ENCODE data around the gene CELF4. TPM values are rescaled to one million over a fixed set of nuclear protein-coding genes. Genes with fewer than 3 reads are reported as not detected.

Gene CELF4
- total RNA-seq, 2 donors from 2014 or later = not detected

- Mint-ChIP-seq H3K27me3 (peaks cover 9% of the 10 kb centered on the region), H3K27ac (no peak overlapping the region), H3K4me3 (no peak overlapping the region), H3K36me3 (ENCODE audit: low read depth) (no peaks in the 10 kb centered on the region), H3K4me1 (no peaks in the 10 kb centered on the region)
- no peaks in the 10 kb centered on the region for H3K9me3 ChIP-seq (ENCODE audit: control insufficient read depth, low read length, poor library complexity, severe bottlenecking)
- ATAC-seq = no peak
- DNase-seq = no peak
Measured at GRCh38 chr18:37502036-37502435, 63.6 kb downstream of the CELF4 start.

- Mint-ChIP-seq H3K27ac (no peak overlapping the region), H3K36me3 (ENCODE audit: low read depth) (no peaks in the 10 kb centered on the region), H3K27me3 (peaks cover 9% of the 10 kb centered on the region), H3K4me3 (no peak overlapping the region), H3K4me1 (no peaks in the 10 kb centered on the region)
- ATAC-seq (no peak), DNase-seq (no peak)
- no peaks in the 10 kb centered on the region for H3K9me3 ChIP-seq (ENCODE audit: control insufficient read depth, low read length, poor library complexity, severe bottlenecking)
Measured at GRCh38 chr18:37501136-37501535, 64.5 kb downstream of the CELF4 start.

GRCh38 chr18:37499913-37500312 is 65.7 kb downstream of the CELF4 start:
- peaks cover 9% of the 10 kb centered on the region for H3K27me3 Mint-ChIP-seq
- ATAC-seq (no peak), DNase-seq (no peak)
- no peaks in the 10 kb centered on the region for H3K4me1 Mint-ChIP-seq
- no peak overlapping the region for H3K4me3 Mint-ChIP-seq
- no peaks in the 10 kb centered on the region for H3K36me3 Mint-ChIP-seq (ENCODE audit: low read depth)
- no peak overlapping the region for H3K27ac Mint-ChIP-seq
- H3K9me3 ChIP-seq (ENCODE audit: control insufficient read depth, low read length, poor library complexity, severe bottlenecking) = no peaks in the 10 kb centered on the region

GRCh38 chr18:37499044-37499443 is 66.6 kb downstream of the CELF4 start:
- H3K9me3 ChIP-seq (ENCODE audit: control insufficient read depth, low read length, poor library complexity, severe bottlenecking) = no peaks in the 10 kb centered on the region
- Mint-ChIP-seq H3K36me3 (ENCODE audit: low read depth) (no peaks in the 10 kb centered on the region), H3K27me3 (peaks cover 9% of the 10 kb centered on the region), H3K27ac (no peak overlapping the region), H3K4me1 (no peaks in the 10 kb centered on the region), H3K4me3 (no peak overlapping the region)
- no peak for DNase-seq
- ATAC-seq = no peak

GRCh38 chr18:37497853-37498518 is 67.6 kb downstream of the CELF4 start:
- H3K27me3 Mint-ChIP-seq = peaks cover 9% of the 10 kb centered on the region
- H3K36me3 Mint-ChIP-seq (ENCODE audit: low read depth) = no peaks in the 10 kb centered on the region
- H3K27ac Mint-ChIP-seq = no peak overlapping the region
- H3K9me3 ChIP-seq (ENCODE audit: control insufficient read depth, low read length, poor library complexity, severe bottlenecking) = no peaks in the 10 kb centered on the region
- no peak for DNase-seq
- no peak overlapping the region for H3K4me3 Mint-ChIP-seq
- no peaks in the 10 kb centered on the region for H3K4me1 Mint-ChIP-seq
- ATAC-seq = no peak

- no peaks in the 10 kb centered on the region for H3K36me3 Mint-ChIP-seq (ENCODE audit: low read depth)
- ATAC-seq (no peak), DNase-seq (no peak)
- H3K27me3 Mint-ChIP-seq = peaks cover 12% of the 10 kb centered on the region
- no peaks in the 10 kb centered on the region for H3K9me3 ChIP-seq (ENCODE audit: control insufficient read depth, low read length, poor library complexity, severe bottlenecking)
- H3K4me3 Mint-ChIP-seq = no peak overlapping the region
- H3K27ac Mint-ChIP-seq = no peak overlapping the region
- H3K4me1 Mint-ChIP-seq = no peaks in the 10 kb centered on the region
Measured at GRCh38 chr18:37496568-37496967, 69.0 kb downstream of the CELF4 start.

- Mint-ChIP-seq H3K27ac (no peak overlapping the region), H3K4me3 (no peak overlapping the region), H3K36me3 (ENCODE audit: low read depth) (no peaks in the 10 kb centered on the region), H3K27me3 (peaks cover 14% of the 10 kb centered on the region), H3K4me1 (no peaks in the 10 kb centered on the region)
- ATAC-seq (no peak), DNase-seq (no peak)
- no peaks in the 10 kb centered on the region for H3K9me3 ChIP-seq (ENCODE audit: control insufficient read depth, low read length, poor library complexity, severe bottlenecking)
Measured at GRCh38 chr18:37495354-37495753, 70.2 kb downstream of the CELF4 start.

- no peak overlapping the region for H3K4me3 Mint-ChIP-seq
Measured at GRCh38 chr18:37494406-37494805, 71.2 kb downstream of the CELF4 start.

GRCh38 chr18:37493352-37493935 is 72.2 kb downstream of the CELF4 start:
- Mint-ChIP-seq H3K27ac (no peak overlapping the region), H3K27me3 (peaks cover 25% of the 10 kb centered on the region), H3K4me1 (no peaks in the 10 kb centered on the region), H3K4me3 (no peak overlapping the region), H3K36me3 (ENCODE audit: low read depth) (no peaks in the 10 kb centered on the region)
- ATAC-seq = no peak
- no peaks in the 10 kb centered on the region for H3K9me3 ChIP-seq (ENCODE audit: control insufficient read depth, low read length, poor library complexity, severe bottlenecking)
- no peak for DNase-seq

More at GRCh38 chr18:37494406-37494805, 71.2 kb downstream of the CELF4 start:
- no peak for DNase-seq
- Mint-ChIP-seq H3K27ac (no peak overlapping the region), H3K27me3 (peaks cover 15% of the 10 kb centered on the region), H3K4me1 (no peaks in the 10 kb centered on the region), H3K36me3 (ENCODE audit: low read depth) (no peaks in the 10 kb centered on the region)
- H3K9me3 ChIP-seq (ENCODE audit: control insufficient read depth, low read length, poor library complexity, severe bottlenecking) = no peaks in the 10 kb centered on the region
- no peak for ATAC-seq

GRCh38 chr18:37492952-37493351 is 72.6 kb downstream of the CELF4 start:
- H3K9me3 ChIP-seq (ENCODE audit: control insufficient read depth, low read length, poor library complexity, severe bottlenecking) = no peaks in the 10 kb centered on the region
- no peak overlapping the region for H3K4me3 Mint-ChIP-seq
- H3K4me1 Mint-ChIP-seq = peaks cover 2% of the 10 kb centered on the region
- no peak for DNase-seq
- peaks cover 2% of the 10 kb centered on the region for H3K36me3 Mint-ChIP-seq (ENCODE audit: low read depth)
- ATAC-seq = no peak
- H3K27me3 Mint-ChIP-seq = peaks cover 30% of the 10 kb centered on the region
- H3K27ac Mint-ChIP-seq = no peak overlapping the region

- H3K27ac Mint-ChIP-seq = no peak overlapping the region
- H3K9me3 ChIP-seq (ENCODE audit: control insufficient read depth, low read length, poor library complexity, severe bottlenecking) = no peaks in the 10 kb centered on the region
- no peak overlapping the region for H3K4me3 Mint-ChIP-seq
- H3K27me3 Mint-ChIP-seq = peaks cover 44% of the 10 kb centered on the region
- DNase-seq (no peak), ATAC-seq (no peak)
- peaks cover 2% of the 10 kb centered on the region for H3K4me1 Mint-ChIP-seq
- H3K36me3 Mint-ChIP-seq (ENCODE audit: low read depth) = peaks cover 4% of the 10 kb centered on the region
Measured at GRCh38 chr18:37491526-37491925, 74.1 kb downstream of the CELF4 start.

GRCh38 chr18:37489998-37490397 is 75.6 kb downstream of the CELF4 start:
- H3K9me3 ChIP-seq (ENCODE audit: control insufficient read depth, low read length, poor library complexity, severe bottlenecking) = no peaks in the 10 kb centered on the region
- Mint-ChIP-seq H3K4me3 (no peak overlapping the region), H3K36me3 (ENCODE audit: low read depth) (peaks cover 7% of the 10 kb centered on the region), H3K27ac (no peak overlapping the region), H3K4me1 (peaks cover 6% of the 10 kb centered on the region), H3K27me3 (peaks cover 53% of the 10 kb centered on the region)
- ATAC-seq (no peak), DNase-seq (no peak)

GRCh38 chr18:37489011-37489410 is 76.6 kb downstream of the CELF4 start:
- H3K4me1 Mint-ChIP-seq = peaks cover 6% of the 10 kb centered on the region

GRCh38 chr18:37487400-37487867 is 78.2 kb downstream of the CELF4 start:
- Mint-ChIP-seq H3K27ac (no peak overlapping the region), H3K4me1 (peaks cover 6% of the 10 kb centered on the region), H3K4me3 (no peak overlapping the region), H3K27me3 (peaks cover 63% of the 10 kb centered on the region), H3K36me3 (ENCODE audit: low read depth) (peaks cover 7% of the 10 kb centered on the region)
- ATAC-seq (no peak), DNase-seq (no peak)
- no peaks in the 10 kb centered on the region for H3K9me3 ChIP-seq (ENCODE audit: control insufficient read depth, low read length, poor library complexity, severe bottlenecking)

More at GRCh38 chr18:37489011-37489410, 76.6 kb downstream of the CELF4 start:
- DNase-seq (no peak), ATAC-seq (no peak)
- no peak overlapping the region for H3K27ac Mint-ChIP-seq
- H3K36me3 Mint-ChIP-seq (ENCODE audit: low read depth) = peaks cover 7% of the 10 kb centered on the region
- H3K9me3 ChIP-seq (ENCODE audit: control insufficient read depth, low read length, poor library complexity, severe bottlenecking) = no peaks in the 10 kb centered on the region
- no peak overlapping the region for H3K4me3 Mint-ChIP-seq
- peaks cover 61% of the 10 kb centered on the region for H3K27me3 Mint-ChIP-seq

Measured in T-helper 17 cell (primary cell).